Endothelial cell of umbilical vein (primary cell): Measurements from ENCODE around the gene ADARB1. TPM values are rescaled to one million over a fixed set of nuclear protein-coding genes. Genes with fewer than 3 reads are reported as not detected.

Source experiments
- BruUV-seq: library from RNA; stranded (reverse); fragments of 400-500 nt; replicated peaks from 2 replicates; lab custom pipeline; 2021; lab: Mats Ljungman, UMichigan
- CTCF ChIA-PET: fragments of 300-600, 350-600 bp; sonication (Branson Sonifier 250); formaldehyde crosslinking; loops from one replicate; lab custom pipeline; 2021; ENCODE audit warnings: antibody characterized with exemption, inconsistent platforms; lab: Charles Lee
- POLR2A ChIA-PET: fragments of 300-600, 350-600 bp; sonication (Branson Sonifier 250); formaldehyde crosslinking; loops from one replicate; lab custom pipeline; 2021; ENCODE audit warnings: antibody characterized with exemption, inconsistent platforms; lab: Charles Lee
- DNase-seq: peaks from one replicate; pipeline ENCODE4 v3.0.0-alpha.2; 2011; ENCODE audit warnings: low read depth, low spot score
- FAIRE-seq: peaks from 2 replicates; lab custom pipeline; 2011; peaks lifted over from hg19 to GRCh38; lab: Jason Lieb, UNC
- H2AFZ ChIP-seq: 2 replicates; pipeline ENCODE4 v1.6.0; 2012; ENCODE audit warnings: low read depth, low read length, control low read depth, inconsistent platforms
- H3K27ac ChIP-seq: 2 replicates; pipeline ENCODE4 v1.5.1; 2011; ENCODE audit warnings: low read depth, mild to moderate bottlenecking, control low read depth, low read length, moderate library complexity; ENCODE audit not compliant: insufficient read depth
- H3K27me3 ChIP-seq, 2 experiments: 2 replicates each; pipeline versions ENCODE4 v1.6.0 to v1.6.1; 2011; ENCODE audit warnings: low read length in 2 of 2, mixed read lengths in 1 of 2; ENCODE audit not compliant: control insufficient read depth in 2 of 2, insufficient read depth in 2 of 2
- H3K36me3 ChIP-seq, 2 experiments: 2 replicates in 1 of 2; 3 replicates in 1 of 2; pipeline ENCODE4 v1.5.1; 2011; ENCODE audit warnings: low read length in 2 of 2, mild to moderate bottlenecking in 1 of 2, moderate library complexity in 1 of 2; ENCODE audit not compliant: control insufficient read depth in 2 of 2, insufficient read depth in 2 of 2; ENCODE audit errors: extremely low read depth in 1 of 2
- H3K4me1 ChIP-seq: 3 replicates; pipeline ENCODE4 v1.5.1; 2011; ENCODE audit warnings: mild to moderate bottlenecking, low read length; ENCODE audit not compliant: control insufficient read depth, insufficient read depth; ENCODE audit errors: extremely low read depth
- H3K4me2 ChIP-seq: 2 replicates; pipeline ENCODE4 v1.6.1; 2011; ENCODE audit warnings: low read length, control low read depth, mixed read lengths; ENCODE audit not compliant: insufficient read depth
- H3K4me3 ChIP-seq, 3 experiments: fragments of 200-600 bp in 1 of 3; sonication (generic), shearing (Covaris generic) in 1 of 3; replicated peaks in 1 of 3; 2 replicates each; pipeline ENCODE4 v1.5.1; 2011 to 2016; ENCODE audit warnings: control low read depth in 3 of 3, low read length in 3 of 3, mild to moderate bottlenecking in 2 of 3, inconsistent platforms in 1 of 3, low read depth in 1 of 3, moderate library complexity in 1 of 3; ENCODE audit not compliant: insufficient read depth in 1 of 3
- H3K79me2 ChIP-seq: 2 replicates; pipeline ENCODE4 v1.6.0; 2012; ENCODE audit warnings: low read length, inconsistent platforms; ENCODE audit not compliant: control insufficient read depth, insufficient read depth
- H3K9ac ChIP-seq: replicated peaks from 2 replicates; pipeline ENCODE3; 2011; ENCODE audit warnings: low read length, control low read depth; ENCODE audit not compliant: insufficient read depth; ENCODE audit errors: extremely low read depth
- H3K9me1 ChIP-seq: replicated peaks from 3 replicates; pipeline ENCODE4 v1.6.0; 2011; ENCODE audit warnings: mild to moderate bottlenecking, low read length; ENCODE audit not compliant: control insufficient read depth, insufficient read depth; ENCODE audit errors: extremely low read depth
- H3K9me3 ChIP-seq: replicated peaks from 2 replicates; pipeline ENCODE4 v1.5.1; 2012; ENCODE audit warnings: low read length, inconsistent platforms; ENCODE audit not compliant: control insufficient read depth, insufficient read depth
- H4K20me1 ChIP-seq: replicated peaks from 2 replicates; pipeline ENCODE3; 2011; ENCODE audit warnings: mild to moderate bottlenecking, low read length; ENCODE audit not compliant: control insufficient read depth, insufficient read depth; ENCODE audit errors: extremely low read depth
- EZH2 ChIP-seq: IDR thresholded peaks from 2 replicates; pipeline ENCODE4 v1.6.1; 2012; ENCODE audit warnings: borderline replicate concordance, low read depth, mild to moderate bottlenecking, moderate library complexity, low read length, inconsistent platforms; ENCODE audit not compliant: severe bottlenecking
- FOS ChIP-seq: IDR thresholded peaks from 2 replicates; pipeline ENCODE4 v1.6.1; 2011; ENCODE audit warnings: mild to moderate bottlenecking, low read length, moderate library complexity, borderline replicate concordance; ENCODE audit not compliant: insufficient read depth
- dilution Hi-C: fragments of 300-500 bp; cut with MboI; formaldehyde crosslinking; loops from one replicate; pipeline ENCODE4 v1.15.0; 2019; ENCODE audit warnings: low sequenced_read_pairs; ENCODE audit not compliant: extremely low pct_ligation_motif_present
- intact Hi-C: fragments of 100-400 bp; cut with micrococcal nuclease; formaldehyde crosslinking; loops from one replicate; pipeline ENCODE4 v1.10.0; 2022
- polyA plus RNA-seq, 4 experiments: library from polyadenylated mRNA; depleted of rRNA in 3 of 4; stranded (reverse) in 3 of 4; unstranded in 1 of 4; fragments of >200 nt; gene quantifications; 2 replicates each; pipeline versions ENCODE4 v1.2.1 to v1.2.3, GENCODE V29; 2011 to 2012; ENCODE audit warnings: missing spikeins in 1 of 4
- total RNA-seq: library from RNA; stranded (reverse); gene quantifications from 2 replicates; pipeline ENCODE4 v1.2.3, GENCODE V29; 2021
- TF ChIP-seq, protein P1 (sequence below), 2 donors: IDR thresholded peaks; 1 replicate in 1 of 2; 2 replicates in 1 of 2; pipeline ENCODE4 v1.5.1; 2011; ENCODE audit warnings: low read length in 2 of 2, mild to moderate bottlenecking in 2 of 2, moderate library complexity in 2 of 2, control low read depth in 1 of 2, inconsistent platforms in 1 of 2, low read depth in 1 of 2; ENCODE audit not compliant: insufficient read depth in 1 of 2; ENCODE audit errors: extremely low read depth in 1 of 2

ADARB1 gene
- total and polyA plus RNA-seq, 2 donors (not counting 3 experiments of a cell fraction or from before 2014, with no cell fraction given): 32.5 to 54.3 TPM

GRCh38 chr21:45119812-45120211, 45.4 kb downstream of the ADARB1 start:
- no TSS peak for BruUV-seq
- ChIA-PET CTCF (interaction anchor here (0.9 to 8.9 kb wide), 6 partner anchors 9 to 50 kb away, joined by 3 to 64 read pairs (median 3); no protein-coding TSS in a partner anchor), POLR2A (no interaction called here)
- DNase-seq: no peak
- no peak for FAIRE-seq
- Histone ChIP-seq H3K9ac (no peak overlapping the region), H4K20me1 (no peaks in the 10 kb centered on the region), H3K27me3 (no peaks in the 10 kb centered on the region), H3K79me2 (peaks cover 1% of the 10 kb centered on the region), H3K4me2 (no peak overlapping the region), H3K36me3 (peaks cover 0 to 3% of the 10 kb centered on the region in 2 experiments), H3K9me3 (no peaks in the 10 kb centered on the region), H3K27ac (no peak overlapping the region), H3K4me3 (no peak overlapping the region), H2AFZ (no peak overlapping the region), H3K4me1 (peaks cover 6% of the 10 kb centered on the region), H3K9me1 (no peaks in the 10 kb centered on the region)
- TF ChIP-seq FOS: no peak
- TF ChIP-seq, protein P1, sequence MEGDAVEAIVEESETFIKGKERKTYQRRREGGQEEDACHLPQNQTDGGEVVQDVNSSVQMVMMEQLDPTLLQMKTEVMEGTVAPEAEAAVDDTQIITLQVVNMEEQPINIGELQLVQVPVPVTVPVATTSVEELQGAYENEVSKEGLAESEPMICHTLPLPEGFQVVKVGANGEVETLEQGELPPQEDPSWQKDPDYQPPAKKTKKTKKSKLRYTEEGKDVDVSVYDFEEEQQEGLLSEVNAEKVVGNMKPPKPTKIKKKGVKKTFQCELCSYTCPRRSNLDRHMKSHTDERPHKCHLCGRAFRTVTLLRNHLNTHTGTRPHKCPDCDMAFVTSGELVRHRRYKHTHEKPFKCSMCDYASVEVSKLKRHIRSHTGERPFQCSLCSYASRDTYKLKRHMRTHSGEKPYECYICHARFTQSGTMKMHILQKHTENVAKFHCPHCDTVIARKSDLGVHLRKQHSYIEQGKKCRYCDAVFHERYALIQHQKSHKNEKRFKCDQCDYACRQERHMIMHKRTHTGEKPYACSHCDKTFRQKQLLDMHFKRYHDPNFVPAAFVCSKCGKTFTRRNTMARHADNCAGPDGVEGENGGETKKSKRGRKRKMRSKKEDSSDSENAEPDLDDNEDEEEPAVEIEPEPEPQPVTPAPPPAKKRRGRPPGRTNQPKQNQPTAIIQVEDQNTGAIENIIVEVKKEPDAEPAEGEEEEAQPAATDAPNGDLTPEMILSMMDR (IDR thresholded peaks at IDR 0.05; ENCODE audit: extremely low read depth in 1 of 2, insufficient read depth in 1 of 2, low read depth in 1 of 2, low read length in 2 of 2): no peak
- intact Hi-C loops (no loop called here), dilution Hi-C loops (no loop called here)

DNA sequence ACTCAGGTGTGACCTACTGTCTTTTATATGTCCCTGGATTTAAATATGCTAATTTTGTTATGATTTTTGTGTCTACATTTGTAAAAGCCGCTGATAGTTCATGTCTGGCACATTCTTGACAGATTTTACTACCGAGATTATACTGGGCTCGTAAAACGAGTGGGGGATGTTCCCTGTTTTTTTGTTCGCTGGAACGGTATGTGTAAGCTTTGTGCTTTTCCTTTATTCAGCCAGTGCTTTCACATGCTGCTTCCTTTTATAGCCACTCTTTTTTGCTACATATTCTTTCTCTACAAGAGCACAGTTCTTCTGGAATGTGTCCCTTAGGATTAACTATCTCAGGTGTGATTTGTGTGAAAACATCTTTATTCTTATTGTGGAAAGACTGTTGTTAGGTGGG, 46.6 kb downstream of the ADARB1 start:
- no peaks in the 10 kb centered on the region for H3K9me1 ChIP-seq
- TF ChIP-seq, protein P1 (IDR thresholded peaks at IDR 0.05; ENCODE audit: extremely low read depth in 1 of 2, insufficient read depth in 1 of 2, low read depth in 1 of 2, low read length in 2 of 2): no peak
- TF ChIP-seq EZH2: no peak
- dilution Hi-C loops (no loop called here), intact Hi-C loops (no loop called here)
- peaks cover 1% of the 10 kb centered on the region for H3K79me2 ChIP-seq
- no peak overlapping the region for H3K27ac ChIP-seq
- CTCF ChIA-PET: interaction anchor here (1.2 to 8.9 kb wide), 5 partner anchors 8 to 22 kb away, joined by 3 to 64 read pairs (median 5); no protein-coding TSS in a partner anchor
- no peaks in the 10 kb centered on the region for H4K20me1 ChIP-seq
- H3K4me3 ChIP-seq: no peak overlapping the region
- no TSS peak for BruUV-seq
- POLR2A ChIA-PET: no interaction called here
- no peak for FAIRE-seq
- DNase-seq: no peak
- peaks cover 6% of the 10 kb centered on the region for H3K4me1 ChIP-seq
- peaks cover 0 to 3% of the 10 kb centered on the region in 2 experiments for H3K36me3 ChIP-seq
- H2AFZ ChIP-seq: no peak overlapping the region
- no peak overlapping the region for H3K9ac ChIP-seq
- H3K27me3 ChIP-seq: no peaks in the 10 kb centered on the region
- H3K9me3 ChIP-seq: no peaks in the 10 kb centered on the region
- no peak overlapping the region for H3K4me2 ChIP-seq
